Measurements from ENCODE around the gene PAEP.
"Not testable (repeated sequence)": the region's sequence is repeated elsewhere in the genome, so short reads cannot be mapped to it uniquely, and the experiment has no call there.

The PAEP gene

GRCh38 chr9:135561391-135562234, at the start of gene PAEP:
Gene PAEP, plus strand, starts transcription at chr9:135561756.
- no peak for DNase-seq

GRCh38 chr9:135512241-135512603, 49.3 kb upstream of the PAEP start:
- DNase-seq: no peak

DNA sequence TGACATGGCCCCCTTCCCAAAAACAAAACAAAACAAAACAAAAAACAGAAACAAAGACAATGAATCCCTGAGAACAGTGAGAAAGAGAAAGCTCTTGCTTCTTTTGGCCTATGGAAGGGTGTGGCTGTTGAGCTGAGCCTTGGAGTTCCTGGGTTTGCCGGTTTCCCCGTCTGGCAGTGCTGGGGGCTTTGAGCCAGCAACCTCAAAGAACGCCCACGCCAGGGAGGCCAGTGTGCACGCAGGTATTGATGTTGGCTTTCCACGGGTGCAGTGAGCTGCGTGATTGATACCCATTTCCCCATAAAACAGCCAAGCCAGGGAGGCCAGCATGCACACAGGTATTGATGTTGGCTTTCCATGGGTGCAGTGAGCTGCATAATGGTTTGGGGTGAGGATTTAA, 48.7 kb upstream of the PAEP start:
- no peak for DNase-seq

DNA sequence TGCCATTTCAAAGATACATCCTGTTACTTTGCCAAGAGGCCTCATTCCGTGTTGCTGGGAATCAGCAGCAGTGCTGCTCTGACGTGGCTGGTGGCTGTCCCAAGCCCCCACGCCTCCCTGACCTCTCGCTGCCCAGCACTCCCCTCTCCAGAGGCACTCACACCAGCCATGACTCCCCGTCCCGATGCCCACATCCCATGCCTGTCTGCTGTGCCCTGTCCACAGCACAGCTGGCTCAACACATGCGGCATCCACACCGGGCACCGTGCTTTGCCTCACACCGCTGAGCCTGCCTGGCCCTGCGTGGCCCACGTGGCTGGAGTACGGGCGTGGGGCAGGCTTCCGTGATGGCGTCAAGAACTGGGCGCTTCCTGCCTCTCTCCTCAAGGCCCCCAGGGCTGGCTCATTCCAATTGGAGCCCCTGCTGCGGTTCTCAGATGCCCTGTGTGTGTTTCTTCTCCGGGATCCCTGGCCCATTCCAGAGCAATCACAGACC, 48.2 kb upstream of the PAEP start:
- DNase-seq: no peak

DNA sequence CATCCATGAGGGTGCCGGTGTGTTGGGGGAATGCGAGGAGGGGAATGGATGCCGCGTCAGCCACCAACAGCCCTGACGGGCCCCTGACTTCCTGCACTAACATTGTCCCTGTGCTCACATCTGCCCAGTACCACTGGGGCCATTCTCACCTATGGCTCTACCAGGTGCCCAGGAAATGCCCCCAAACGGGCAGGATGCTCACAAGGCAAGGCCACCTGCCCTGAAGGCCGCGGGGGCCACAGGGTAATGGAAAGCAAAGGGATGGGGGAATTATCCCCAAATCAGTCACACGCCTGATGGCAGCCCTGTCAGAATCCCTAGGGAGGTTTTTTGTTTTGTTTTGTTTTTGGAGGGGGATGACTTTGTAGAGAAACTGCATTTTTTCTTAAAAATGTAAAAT, 47.6 kb upstream of the PAEP start:
- not testable (repeated sequence) for DNase-seq

- no peak for DNase-seq
Observed at GRCh38 chr9:135514342-135515082, 47.0 kb upstream of the PAEP start.

- no peak for DNase-seq
Observed at GRCh38 chr9:135515083-135515951, 46.2 kb upstream of the PAEP start.

DNA sequence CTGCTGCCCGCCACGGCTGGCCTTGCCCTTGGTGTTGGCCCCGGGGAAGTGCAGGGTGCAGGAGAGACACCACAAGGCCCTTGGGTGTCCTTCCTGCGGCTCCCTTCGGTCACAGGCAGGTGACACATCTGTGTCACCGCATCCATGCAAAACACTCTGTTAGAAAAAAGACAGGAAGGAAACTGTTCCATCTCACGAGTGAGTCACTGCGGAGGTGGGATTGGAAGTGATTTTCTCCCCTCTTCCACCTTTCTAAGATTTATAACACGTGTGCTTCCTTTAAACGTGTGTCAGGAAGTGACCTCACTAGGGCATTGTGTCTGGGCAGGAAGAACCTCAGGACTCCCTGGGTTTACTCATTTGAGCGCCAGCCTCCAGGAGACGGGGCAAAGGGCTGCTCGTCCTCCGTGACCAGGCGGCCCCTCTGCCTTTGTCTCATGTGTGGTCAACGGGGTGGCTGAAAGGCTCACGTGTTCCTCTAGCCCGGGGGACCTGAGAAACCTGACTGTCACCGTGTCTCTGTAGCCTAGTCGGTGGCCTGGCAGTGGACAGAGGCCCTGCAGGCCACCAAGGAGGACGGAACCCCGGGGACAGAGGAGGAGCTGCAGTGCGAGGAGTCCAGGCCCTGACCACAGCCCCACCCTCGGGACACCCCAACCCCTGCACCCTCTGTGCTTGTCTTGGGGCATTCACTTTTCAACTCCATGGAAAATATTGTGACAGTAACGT, 45.3 kb upstream of the PAEP start:
- no peak for DNase-seq

DNA sequence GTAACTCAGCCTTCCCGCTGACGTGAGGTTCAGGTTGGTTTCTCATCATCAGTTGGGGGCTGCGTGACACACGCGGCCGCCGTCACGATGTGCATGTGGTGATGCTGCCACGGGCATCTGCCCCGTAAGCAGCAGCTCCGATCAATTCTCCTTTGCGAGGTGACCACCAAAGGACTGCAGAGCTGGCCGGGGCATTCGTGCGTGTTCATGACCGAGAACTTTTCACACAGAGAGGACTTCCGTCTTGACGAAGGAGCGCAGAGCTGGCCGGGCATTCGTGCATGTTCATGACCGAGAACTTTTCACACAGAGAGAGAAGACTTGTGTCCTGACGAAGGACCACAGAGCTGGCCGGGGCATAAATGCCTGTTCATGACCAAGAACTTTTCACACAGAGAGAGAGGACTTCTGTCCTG, 44.1 kb upstream of the PAEP start:
- DNase-seq: no peak

DNA sequence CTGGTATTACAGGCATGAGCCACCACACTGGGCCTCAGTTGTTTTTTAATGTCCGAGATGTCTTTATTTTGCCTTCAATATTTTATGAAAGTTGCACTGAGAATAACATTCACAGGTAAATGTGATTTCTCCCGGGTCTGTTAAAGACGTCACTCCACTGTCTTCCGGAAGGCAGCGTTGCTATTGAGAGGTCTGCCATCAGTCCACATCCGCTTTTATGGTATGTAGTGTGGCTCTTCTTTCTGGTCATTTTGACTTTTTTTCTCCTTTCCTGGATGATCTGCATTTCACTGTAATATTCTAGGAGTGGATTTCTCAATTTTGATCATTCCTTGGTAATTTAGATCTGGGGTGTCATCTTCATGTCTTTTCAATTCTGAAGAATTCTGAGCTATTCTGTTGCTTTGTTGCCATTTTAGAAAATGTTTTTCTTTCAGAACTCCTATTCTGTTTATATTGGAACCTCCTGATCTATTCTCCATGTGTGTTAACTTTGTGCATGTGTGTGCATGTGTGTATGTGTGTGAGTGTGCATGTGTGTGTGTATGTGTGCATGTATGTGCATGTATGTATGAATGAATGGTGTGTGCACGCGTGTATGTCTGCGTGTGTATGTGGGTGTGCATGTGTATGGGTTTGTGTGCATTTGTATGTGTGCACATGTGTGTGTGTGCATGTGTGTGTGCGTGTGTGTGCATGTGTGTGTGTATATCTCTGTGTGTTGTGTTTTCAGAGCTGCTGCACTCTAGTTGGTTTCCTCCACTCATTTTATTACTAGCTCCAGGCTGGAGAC, 42.2 kb upstream of the PAEP start:
- DNase-seq: no peak

GRCh38 chr9:135520916-135521607, 40.5 kb upstream of the PAEP start, which contains the start of gene LCN1:
Gene LCN1, plus strand, starts transcription at chr9:135521440. Its CDS starts 58 bp downstream, at chr9:135521498.
- DNase-seq: no peak

GRCh38 chr9:135521608-135522095, 39.9 kb upstream of the PAEP start:
- no peak for DNase-seq

DNA sequence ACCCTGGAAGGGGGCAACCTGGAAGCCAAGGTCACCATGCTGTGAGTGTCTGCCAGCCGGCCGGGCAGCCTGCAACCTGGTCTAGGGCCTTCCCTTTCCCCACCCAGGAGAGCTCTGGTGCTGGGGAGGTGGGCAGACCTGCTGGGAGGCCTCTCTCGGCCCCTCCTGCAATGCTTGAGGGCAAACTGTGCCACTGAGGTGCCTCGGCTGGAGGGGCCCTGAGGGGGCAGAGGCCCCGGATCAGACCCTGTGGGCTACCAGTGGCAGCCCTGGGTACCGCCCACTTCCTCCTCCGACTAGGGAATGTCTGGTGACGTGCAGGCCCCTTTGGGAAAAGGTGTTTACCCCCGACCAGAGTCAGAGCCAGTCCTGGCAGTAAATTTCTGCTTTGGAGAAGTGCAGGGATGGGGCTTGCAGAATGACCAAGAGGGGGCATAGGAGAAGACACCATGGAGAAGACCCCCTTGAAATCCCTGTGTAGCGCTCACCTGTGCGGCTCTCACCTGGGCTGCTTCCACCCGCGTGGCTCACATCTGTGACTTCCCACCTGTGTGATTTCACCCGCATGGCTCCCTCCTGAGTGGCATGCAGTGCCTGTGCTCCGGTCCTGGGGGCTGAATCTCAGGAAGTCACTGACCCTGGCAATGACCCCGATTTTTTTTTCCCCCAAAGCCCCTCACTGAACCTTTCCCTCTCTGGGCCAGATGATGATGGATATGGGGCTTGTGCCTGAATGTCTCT, 39.2 kb upstream of the PAEP start:
- DNase-seq: no peak

GRCh38 chr9:135522931-135523330, 38.6 kb upstream of the PAEP start:
- DNase-seq: no peak

GRCh38 chr9:135523521-135524129, 37.9 kb upstream of the PAEP start:
- DNase-seq: no peak

GRCh38 chr9:135524130-135524861, 37.3 kb upstream of the PAEP start:
- DNase-seq: no peak

GRCh38 chr9:135525241-135526088, 36.1 kb upstream of the PAEP start:
- DNase-seq: no peak
